ENCODE data around the gene NIPSNAP2.
"Not testable (repeated sequence)": the region's sequence is repeated elsewhere in the genome, so short reads cannot be mapped to it uniquely, and the experiment has no call there.

The NIPSNAP2 gene

DNA sequence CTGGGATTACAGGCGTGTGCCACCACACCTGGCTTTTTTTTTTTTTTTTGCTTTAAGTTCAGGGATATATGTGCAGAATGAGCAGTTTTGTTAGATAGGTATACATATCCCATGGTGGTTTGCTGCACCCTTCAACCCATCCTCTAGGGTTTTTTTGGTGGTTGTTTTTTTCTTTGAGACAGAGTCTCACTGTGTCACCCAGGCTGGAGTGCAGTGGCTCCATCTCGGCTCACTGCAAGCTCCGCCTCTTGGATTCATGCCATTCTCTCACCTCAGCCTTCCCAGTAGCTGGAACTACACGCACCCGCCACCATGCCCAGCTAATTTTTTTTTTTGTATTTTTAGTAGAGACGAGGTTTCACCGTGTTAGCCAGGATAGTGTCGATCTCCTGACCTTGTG lies 84.4 kb downstream of the NIPSNAP2 start:
- not testable (repeated sequence) for DNase-seq

Measured in activated CD4-positive, alpha-beta T cell treated with anti-CD3 and anti-CD28 coated beads, Interleukin-2, amount 50 U/mL, for 16 hours (primary cell).